K562 (cell line): ENCODE measurements around the gene HOXB7. TPM values are rescaled to one million over a fixed set of nuclear protein-coding genes. Genes with fewer than 3 reads are reported as not detected.

Source experiments
- ARID1B ChIP-seq: fragments of 450-650 bp; IDR thresholded peaks from 2 replicates; pipeline ENCODE4 v1.6.1; 2016; ENCODE audit warnings: antibody characterized with exemption, mild to moderate bottlenecking, inconsistent platforms
- ARID4B ChIP-seq: sonication (generic); formaldehyde crosslinking; IDR thresholded peaks from 2 replicates; pipeline ENCODE4 v1.8.0; 2022; ENCODE audit warnings: mild to moderate bottlenecking, missing genetic modification reagents
- BCLAF1 ChIP-seq, 2 experiments: fragments of 450-650 bp in 1 of 2; IDR thresholded peaks; 2 replicates each; pipeline ENCODE4 v1.6.1; 2011 to 2017; ENCODE audit warnings: low read depth in 2 of 2, antibody characterized with exemption in 1 of 2, borderline replicate concordance in 1 of 2, low read length in 1 of 2, mild to moderate bottlenecking in 1 of 2, mixed read lengths in 1 of 2; ENCODE audit not compliant: control insufficient read depth in 1 of 2
- PHTF2 ChIP-seq: fragments of 250-450 bp; sonication (Bioruptor Pico); IDR thresholded peaks from 2 replicates; pipeline ENCODE4 v1.5.0; 2021; ENCODE audit warnings: mild to moderate bottlenecking
- SP2 ChIP-seq: IDR thresholded peaks from 2 replicates; pipeline ENCODE4 v1.6.1; 2011; ENCODE audit warnings: mild to moderate bottlenecking, low read depth, low read length, moderate library complexity; ENCODE audit not compliant: poor library complexity, severe bottlenecking; ENCODE audit errors: extremely low read depth
- TAF9B ChIP-seq: fragments of 450-650 bp; IDR thresholded peaks from 2 replicates; pipeline ENCODE4 v1.6.1; 2018; ENCODE audit warnings: mild to moderate bottlenecking; ENCODE audit not compliant: partially characterized antibody
- THRA ChIP-seq: fragments of 450-650 bp; IDR thresholded peaks from 2 replicates; pipeline ENCODE4 v1.6.1; 2017; ENCODE audit warnings: mild to moderate bottlenecking, moderate library complexity
- ZBTB49 ChIP-seq: sonication (generic); formaldehyde crosslinking; IDR thresholded peaks from 2 replicates; pipeline ENCODE4 v1.8.0; 2022; ENCODE audit warnings: missing genetic modification reagents, mild to moderate bottlenecking, borderline replicate concordance
- ZNF217 ChIP-seq: sonication (generic); formaldehyde crosslinking; IDR thresholded peaks from 2 replicates; pipeline ENCODE4 v1.8.0; 2022; ENCODE audit warnings: mild to moderate bottlenecking, missing genetic modification reagents
- ZNF785 ChIP-seq: fragments of 250-450 bp; sonication (Bioruptor Pico); IDR thresholded peaks from 2 replicates; pipeline ENCODE4 v1.4.0; 2020; ENCODE audit warnings: mild to moderate bottlenecking
- polyA plus RNA-seq, 8 experiments: library from polyadenylated mRNA; depleted of rRNA in 4 of 8; stranded (reverse) in 5 of 8; unstranded in 3 of 8; fragments of >200 nt; fragmentation: Nextera tagmentation in 2 of 8; fragmentation: Illumina TruSeq in 1 of 8; extraction: Ambion mirVana in 2 of 8; extraction: Trizol in 1 of 8; gene quantifications; 2 replicates each; pipeline versions ENCODE4 v1.2.1 to v1.2.3, GENCODE V29; 2011 to 2014; ENCODE audit warnings: inconsistent platforms in 1 of 8, missing spikeins in 1 of 8
- total RNA-seq, 7 experiments: library from RNA; depleted of rRNA in 6 of 7; stranded (reverse); fragments of >200 nt in 6 of 7; fragmentation: Illumina TruSeq in 2 of 7; extraction: Trizol in 2 of 7; gene quantifications; 2 replicates each; pipeline versions ENCODE4 v1.2.1 to v1.2.3, GENCODE V29; 2011 to 2021; ENCODE audit warnings: low replicate concordance in 1 of 7
- TF ChIP-seq, protein P1 (sequence below): sonication (generic); formaldehyde crosslinking; IDR thresholded peaks from 2 replicates; pipeline ENCODE4 v1.8.1; 2023; ENCODE audit warnings: mild to moderate bottlenecking, missing genetic modification reagents, moderate library complexity

HOXB7 gene
- total and polyA plus RNA-seq, 9 of the 15 experiments (the other 6 are each of a cell fraction or from before 2014, with no cell fraction given) = 5.5 to 16.7 (median 8.3) TPM

DNA sequence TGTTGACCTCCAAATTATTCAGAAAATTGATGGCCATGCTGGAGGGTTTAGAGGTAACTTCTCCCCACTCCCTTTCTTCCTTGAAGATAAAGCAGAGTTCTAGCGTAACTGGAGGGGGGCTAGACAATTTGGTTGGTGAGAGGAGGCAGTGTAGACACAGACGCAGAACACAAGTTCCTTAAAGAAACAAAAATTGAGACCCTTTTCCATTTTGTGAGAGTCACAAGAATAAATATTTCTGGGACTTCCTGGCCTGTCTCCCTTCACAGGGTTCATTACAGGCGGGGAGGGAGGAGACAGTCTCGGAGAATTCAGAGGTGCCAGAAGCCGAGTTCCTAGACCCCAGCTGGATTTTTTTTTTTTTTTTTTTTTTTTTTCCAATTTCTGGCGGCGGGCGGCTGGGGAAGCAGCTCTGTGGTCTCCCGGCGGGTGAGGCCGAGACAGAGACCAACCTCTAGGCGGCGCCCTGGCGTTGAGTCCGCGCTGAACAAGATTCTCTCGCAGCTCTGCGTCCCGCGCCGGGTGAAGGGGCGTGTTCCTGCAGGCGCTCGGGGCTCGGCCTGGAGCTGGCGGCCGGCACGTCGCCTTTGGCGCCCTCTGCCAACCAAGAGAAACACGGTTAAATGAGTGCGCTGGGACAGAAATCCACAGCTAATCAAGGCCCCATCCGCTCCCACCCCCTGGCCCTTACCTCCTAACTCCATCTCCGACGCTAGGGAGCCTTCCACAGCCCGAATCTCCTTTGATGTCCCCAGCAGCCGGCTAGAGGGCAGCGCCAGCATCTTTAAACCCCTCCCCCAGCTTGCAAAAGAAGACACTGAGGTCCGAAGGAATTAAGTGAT is 25.6 kb upstream of the HOXB7 start (continued):
- TF ChIP-seq ZBTB49 (no peak), ZNF785 (no peak), ARID4B (CRISPR knock-in tag) (no peak), SP2 (no peak), ZNF217 (CRISPR knock-in tag) (no peak), BCLAF1 (IDR thresholded peaks at IDR 0.05; ENCODE audit: borderline replicate concordance in 1 of 2, control insufficient read depth in 1 of 2, low read depth in 2 of 2, low read length in 1 of 2) (no peak), PHTF2 (CRISPR knock-in tag) (no peak), ARID1B (peak; percentile 19; the same call in 1 of the 2 replicates), TAF9B (no peak), THRA (no peak)
- TF ChIP-seq, protein P1, sequence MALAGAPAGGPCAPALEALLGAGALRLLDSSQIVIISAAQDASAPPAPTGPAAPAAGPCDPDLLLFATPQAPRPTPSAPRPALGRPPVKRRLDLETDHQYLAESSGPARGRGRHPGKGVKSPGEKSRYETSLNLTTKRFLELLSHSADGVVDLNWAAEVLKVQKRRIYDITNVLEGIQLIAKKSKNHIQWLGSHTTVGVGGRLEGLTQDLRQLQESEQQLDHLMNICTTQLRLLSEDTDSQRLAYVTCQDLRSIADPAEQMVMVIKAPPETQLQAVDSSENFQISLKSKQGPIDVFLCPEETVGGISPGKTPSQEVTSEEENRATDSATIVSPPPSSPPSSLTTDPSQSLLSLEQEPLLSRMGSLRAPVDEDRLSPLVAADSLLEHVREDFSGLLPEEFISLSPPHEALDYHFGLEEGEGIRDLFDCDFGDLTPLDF (CRISPR knock-in tag) = no peak
